Activated CD8-positive, alpha-beta memory T cell treated with anti-CD3 and anti-CD28 coated beads for 1 hour (primary cell): ENCODE data around the gene BMPR1B.

Experiments used
- DNase-seq, 2 donors: peaks; one replicate each; pipeline ENCODE4 v3.0.0-alpha.2; 2020; ENCODE audit warnings: low read depth in 1 of 2; ENCODE audit errors: extremely low read depth in 1 of 2

BMPR1B gene

GRCh38 chr4:94905511-94905910 is 147.8 kb downstream of the BMPR1B start:
- no peak for DNase-seq

- DNase-seq: no peak
These were observed 151.9 kb downstream of the BMPR1B start for GRCh38 chr4:94909645-94910044.

GRCh38 chr4:94911106-94911505 is 153.4 kb downstream of the BMPR1B start:
- DNase-seq: no peak

- no peak for DNase-seq
These were observed 154.9 kb downstream of the BMPR1B start for GRCh38 chr4:94912606-94913005.

- DNase-seq: no peak
These were observed 155.6 kb downstream of the BMPR1B start for GRCh38 chr4:94913316-94913715.

GRCh38 chr4:94917146-94917545 is 159.4 kb downstream of the BMPR1B start:
- no peak for DNase-seq

- no peak for DNase-seq
These were observed 160.8 kb downstream of the BMPR1B start for GRCh38 chr4:94918543-94918942.

- DNase-seq: no peak
These were observed 162.6 kb downstream of the BMPR1B start for GRCh38 chr4:94920369-94920768.

- no peak for DNase-seq
These were observed 166.8 kb downstream of the BMPR1B start for GRCh38 chr4:94924566-94924965.

GRCh38 chr4:94925764-94926347 is 168.1 kb downstream of the BMPR1B start:
- no peak for DNase-seq

GRCh38 chr4:94926936-94927335 is 169.2 kb downstream of the BMPR1B start:
- no peak for DNase-seq

- no peak for DNase-seq
These were observed 169.9 kb downstream of the BMPR1B start for GRCh38 chr4:94927696-94928095.

GRCh38 chr4:94929696-94930095 is 171.9 kb downstream of the BMPR1B start:
- DNase-seq: no peak

- DNase-seq: no peak
These were observed 173.9 kb downstream of the BMPR1B start for GRCh38 chr4:94931626-94932025.

- no peak for DNase-seq
These were observed 174.6 kb downstream of the BMPR1B start for GRCh38 chr4:94932366-94932765.

- DNase-seq: no peak
These were observed 176.0 kb downstream of the BMPR1B start for GRCh38 chr4:94933799-94934198.

GRCh38 chr4:94934201-94934600 is 176.4 kb downstream of the BMPR1B start:
- DNase-seq: no peak

GRCh38 chr4:94934864-94935263 is 177.1 kb downstream of the BMPR1B start:
- no peak for DNase-seq

- no peak for DNase-seq
These were observed 179.1 kb downstream of the BMPR1B start for GRCh38 chr4:94936854-94937253.

GRCh38 chr4:94939791-94940519 is 182.2 kb downstream of the BMPR1B start:
- DNase-seq: no peak

GRCh38 chr4:94940520-94940908 is 182.8 kb downstream of the BMPR1B start:
- DNase-seq: no peak

- no peak for DNase-seq
These were observed 184.0 kb downstream of the BMPR1B start for GRCh38 chr4:94941706-94942105.

- no peak for DNase-seq
These were observed 187.0 kb downstream of the BMPR1B start for GRCh38 chr4:94944726-94945125.
